ENCODE results near the gene NRP1.

NRP1 gene

DNA sequence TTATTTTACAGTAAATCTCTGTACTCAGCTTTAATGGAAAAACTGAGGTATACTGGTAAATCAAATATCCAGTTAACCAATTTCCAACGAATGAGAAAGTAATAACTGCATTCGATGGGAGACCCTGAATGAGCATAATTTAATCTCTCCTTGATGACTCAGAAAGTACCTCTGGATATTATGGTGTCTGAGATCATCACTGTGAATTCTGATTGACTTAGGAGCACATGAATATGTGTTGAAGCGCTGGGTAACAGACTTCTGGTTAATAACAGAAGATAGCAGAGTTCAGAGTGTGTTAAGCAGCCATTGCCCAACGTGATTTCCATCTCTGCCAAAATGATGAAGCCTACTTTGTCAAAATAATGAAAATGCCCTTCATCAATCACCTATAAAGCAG lies 116.6 kb downstream of the NRP1 start:
- Histone ChIP-seq H3K9me3 (replicated peaks in 1 of 11) (peaks cover 0 to 18% (median 0%) of the 10 kb centered on the region in 11 experiments; a peak in 5 of 22 replicates), H3K4me3 (no peak overlapping the region), H3K4me2 (no peak overlapping the region), H4K20me1 (peaks cover 0 to 99% (median 0%) of the 10 kb centered on the region in 11 experiments; a peak in 4 of 22 replicates), H3K9ac (no peak overlapping the region), H3K36me3 (peaks cover 0 to 100% (median 0%) of the 10 kb centered on the region in 11 experiments; a peak in 9 of 22 replicates), H3K27ac (no peak overlapping the region), H3K4me1 (no peaks in the 10 kb centered on the region), H3K27me3 (no peaks in the 10 kb centered on the region)
- TF ChIP-seq Cebpa-rat (IDR thresholded peaks at IDR 0.05): no peak

DNA sequence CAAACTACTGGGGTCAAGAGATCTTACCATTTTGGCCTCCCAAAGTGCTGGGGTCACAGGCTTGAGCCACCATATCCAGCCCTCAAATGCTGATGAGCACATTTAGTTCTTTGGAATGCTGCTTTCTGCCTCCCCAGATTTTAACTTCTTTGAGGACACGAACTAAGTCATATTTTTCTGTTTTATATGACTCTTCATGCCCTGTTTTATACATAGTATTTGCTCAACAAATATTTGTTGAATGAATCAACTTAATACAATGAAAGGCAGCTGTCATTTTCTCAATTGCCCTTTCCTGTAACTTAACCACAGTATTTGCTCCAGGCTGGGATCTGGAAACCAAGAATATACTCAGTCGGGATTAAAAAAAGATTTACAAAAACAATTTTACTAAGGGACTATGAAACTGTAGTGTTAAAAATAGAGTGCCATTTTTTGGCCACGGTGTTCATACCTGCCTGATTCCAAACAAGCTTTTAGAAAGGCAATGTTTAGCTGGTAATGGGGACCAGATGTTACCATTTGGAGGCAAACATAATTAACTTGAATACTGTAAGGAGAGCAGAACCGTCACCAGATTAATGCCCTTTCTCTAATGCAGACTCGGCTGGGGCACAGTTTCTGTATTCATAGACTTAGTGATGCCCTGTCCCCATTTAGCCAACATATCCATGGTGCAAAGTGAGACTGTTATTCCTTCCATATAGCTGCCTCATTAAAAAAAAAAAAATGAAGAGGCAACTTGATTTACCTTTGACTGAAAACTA lies 117.6 kb downstream of the NRP1 start:
- H3K27ac ChIP-seq: no peak overlapping the region

GRCh38 chr10:33215635-33216034 lies 118.8 kb downstream of the NRP1 start:
- Histone ChIP-seq H3K27me3 (no peaks in the 10 kb centered on the region), H4K20me1 (peaks cover 0 to 99% (median 0%) of the 10 kb centered on the region in 11 experiments; a peak in 4 of 22 replicates), H3K9me3 (replicated peaks in 1 of 11) (peaks cover 0 to 13% (median 0%) of the 10 kb centered on the region in 11 experiments; a peak in 4 of 22 replicates), H3K4me3 (no peak overlapping the region), H3K36me3 (peaks cover 0 to 100% (median 0%) of the 10 kb centered on the region in 11 experiments; a peak in 9 of 22 replicates), H3K9ac (no peak overlapping the region), H3K4me2 (no peak overlapping the region), H3K4me1 (peaks cover 0 to 14% (median 8%) of the 10 kb centered on the region in 10 experiments; a peak in 15 of 20 replicates), H3K27ac (no peak overlapping the region)
- no peak for TF ChIP-seq Cebpa-rat (IDR thresholded peaks at IDR 0.05)

More for the DNA sequence above, 117.6 kb downstream of the NRP1 start:
- H3K9me3 ChIP-seq (replicated peaks in 1 of 11): peaks cover 0 to 20% (median 0%) of the 10 kb centered on the region in 11 experiments; a peak in 5 of 22 replicates
- peaks cover 0 to 2% (median 0%) of the 10 kb centered on the region in 10 experiments; a peak in 6 of 20 replicates for H3K4me1 ChIP-seq
- no peak overlapping the region for H3K4me2 ChIP-seq
- H4K20me1 ChIP-seq: peaks cover 0 to 99% (median 0%) of the 10 kb centered on the region in 11 experiments; a peak in 4 of 22 replicates
- no peaks in the 10 kb centered on the region for H3K27me3 ChIP-seq
- H3K36me3 ChIP-seq: peaks cover 0 to 100% (median 0%) of the 10 kb centered on the region in 11 experiments; a peak in 9 of 22 replicates
- no peak overlapping the region for H3K9ac ChIP-seq
- H3K4me3 ChIP-seq: no peak overlapping the region
- TF ChIP-seq Cebpa-rat (IDR thresholded peaks at IDR 0.05): no peak

- Histone ChIP-seq H3K9me3 (replicated peaks in 1 of 11) (peaks cover 0 to 13% (median 0%) of the 10 kb centered on the region in 11 experiments; a peak in 4 of 22 replicates), H3K27ac (no peak overlapping the region), H4K20me1 (peaks cover 0 to 99% (median 0%) of the 10 kb centered on the region in 11 experiments; a peak in 4 of 22 replicates), H3K4me3 (no peak overlapping the region), H3K9ac (no peak overlapping the region), H3K27me3 (no peaks in the 10 kb centered on the region), H3K36me3 (peaks cover 0 to 100% (median 0%) of the 10 kb centered on the region in 11 experiments; a peak in 9 of 22 replicates), H3K4me1 (peaks cover 0 to 16% (median 8%) of the 10 kb centered on the region in 10 experiments; a peak in 15 of 20 replicates), H3K4me2 (no peak overlapping the region)
- TF ChIP-seq Cebpa-rat (IDR thresholded peaks at IDR 0.05): no peak
These were observed 119.3 kb downstream of the NRP1 start for GRCh38 chr10:33215154-33215553.

DNA sequence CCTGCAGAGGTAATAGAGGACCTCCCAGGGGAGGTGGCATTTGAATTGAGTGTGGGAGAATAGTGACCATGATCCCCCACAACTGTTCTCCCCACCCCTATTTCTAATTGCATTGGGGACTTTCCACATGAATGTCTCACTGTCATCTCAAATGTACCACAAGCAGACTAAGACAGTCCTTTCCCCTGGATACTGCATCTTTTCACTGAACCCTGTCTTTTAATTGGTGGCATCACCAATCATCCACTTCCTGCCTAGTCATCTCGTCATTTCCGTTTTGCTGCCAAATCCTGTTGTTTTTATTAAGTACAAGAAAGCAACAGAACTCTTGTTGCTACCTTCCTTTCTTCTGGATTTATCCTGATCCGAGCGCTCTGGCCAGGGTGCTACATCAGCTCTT lies 120.3 kb downstream of the NRP1 start:
- Histone ChIP-seq H3K4me2 (no peak overlapping the region), H3K9ac (no peak overlapping the region), H3K4me3 (no peak overlapping the region), H3K9me3 (replicated peaks in 1 of 11) (peaks cover 0 to 13% (median 0%) of the 10 kb centered on the region in 11 experiments; a peak in 4 of 22 replicates), H4K20me1 (peaks cover 0 to 99% (median 0%) of the 10 kb centered on the region in 11 experiments; a peak in 4 of 22 replicates), H3K27me3 (no peaks in the 10 kb centered on the region), H3K27ac (no peak overlapping the region), H3K36me3 (peaks cover 0 to 100% (median 0%) of the 10 kb centered on the region in 11 experiments; a peak in 9 of 22 replicates), H3K4me1 (peaks cover 0 to 16% (median 8%) of the 10 kb centered on the region in 10 experiments; a peak in 15 of 20 replicates)
- TF ChIP-seq Cebpa-rat (IDR thresholded peaks at IDR 0.05): no peak

DNA sequence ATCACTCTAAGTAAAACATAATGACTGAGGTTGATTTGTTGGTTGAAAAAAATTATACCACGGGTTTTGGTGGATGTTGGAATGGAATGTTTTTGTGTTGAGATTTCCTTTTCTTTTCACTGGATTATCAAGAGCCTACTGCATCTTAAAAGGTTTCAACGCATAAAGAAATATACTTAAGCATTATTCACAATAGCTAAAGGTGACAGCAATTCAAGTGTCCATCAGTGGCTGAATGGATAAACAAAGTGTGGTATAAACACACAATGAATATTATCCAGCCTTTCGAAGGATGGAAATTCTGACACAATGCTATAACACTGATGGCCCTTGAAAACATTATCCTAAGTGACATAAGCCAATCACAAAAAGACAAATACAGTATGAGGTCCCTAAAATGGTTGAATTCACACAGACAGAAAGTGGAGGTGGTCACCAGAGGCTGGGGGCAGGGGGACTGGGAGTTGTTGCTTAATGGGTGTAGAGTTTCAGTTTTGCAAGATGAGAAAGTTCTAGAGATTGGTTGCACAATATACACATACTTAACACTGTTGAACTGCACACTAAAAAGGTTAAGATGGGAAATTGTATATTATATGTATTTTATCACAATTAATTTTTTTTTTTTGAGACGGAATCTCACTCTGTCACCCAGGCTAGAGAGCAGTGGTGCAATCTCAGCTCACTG lies 122.3 kb downstream of the NRP1 start:
- Histone ChIP-seq H3K36me3 (peaks cover 0 to 100% (median 0%) of the 10 kb centered on the region in 11 experiments; a peak in 9 of 22 replicates), H4K20me1 (peaks cover 0 to 100% (median 0%) of the 10 kb centered on the region in 11 experiments; a peak in 4 of 22 replicates), H3K9me3 (replicated peaks in 1 of 11) (peaks cover 0 to 13% (median 0%) of the 10 kb centered on the region in 11 experiments; a peak in 4 of 22 replicates), H3K4me2 (peak overlapping the region in 2 of 11 experiments; percentile 38 to 61; a peak in 2 of 22 replicates), H3K27ac (no peak overlapping the region), H3K4me1 (peaks cover 0 to 28% (median 18%) of the 10 kb centered on the region in 10 experiments; a peak in 15 of 20 replicates), H3K4me3 (no peak overlapping the region), H3K9ac (no peak overlapping the region), H3K27me3 (no peaks in the 10 kb centered on the region)
- peak in 1 of 11 experiments; percentile 45; a peak in 2 of 22 replicates for TF ChIP-seq Cebpa-rat (IDR thresholded peaks at IDR 0.05)

GRCh38 chr10:33211106-33211878 lies 123.2 kb downstream of the NRP1 start:
- H3K4me2 ChIP-seq: peak overlapping the region in 8 of 11 experiments; percentile 38 to 61 (median 48); a peak in 16 of 22 replicates

DNA sequence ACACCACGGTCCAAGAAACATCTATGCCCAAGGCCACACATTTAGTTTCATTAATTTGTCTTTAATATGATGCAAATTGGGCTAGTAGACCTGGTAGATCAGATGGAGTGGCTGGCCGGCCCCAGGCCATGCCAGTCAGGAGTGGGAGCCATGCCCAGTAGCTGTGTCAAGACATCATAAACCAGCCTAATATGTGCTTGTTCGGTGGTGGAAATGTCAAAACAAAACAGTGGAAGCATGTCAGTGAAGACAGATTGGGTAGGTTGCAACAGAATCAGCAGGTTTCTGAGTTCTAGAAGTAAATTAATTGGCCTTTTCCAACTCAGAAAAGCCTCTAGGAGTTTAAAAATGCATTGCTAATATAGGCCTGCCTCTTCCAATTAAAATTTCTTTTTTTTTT lies 124.7 kb downstream of the NRP1 start:
- H3K9ac ChIP-seq: no peak overlapping the region
- no peak overlapping the region for H3K27ac ChIP-seq
- peaks cover 0 to 98% (median 0%) of the 10 kb centered on the region in 11 experiments; a peak in 4 of 22 replicates for H4K20me1 ChIP-seq
- peaks cover 0 to 26% (median 0%) of the 10 kb centered on the region in 11 experiments; a peak in 6 of 22 replicates for H3K9me3 ChIP-seq (replicated peaks in 1 of 11)
- H3K4me3 ChIP-seq: no peak overlapping the region
- no peak for TF ChIP-seq Cebpa-rat (IDR thresholded peaks at IDR 0.05)
- H3K27me3 ChIP-seq: no peaks in the 10 kb centered on the region
- H3K4me2 ChIP-seq: no peak overlapping the region
- peaks cover 0 to 100% (median 0%) of the 10 kb centered on the region in 11 experiments; a peak in 9 of 22 replicates for H3K36me3 ChIP-seq
- H3K4me1 ChIP-seq: peaks cover 0 to 38% (median 20%) of the 10 kb centered on the region in 10 experiments; a peak in 15 of 20 replicates

More at GRCh38 chr10:33211106-33211878, 123.2 kb downstream of the NRP1 start:
- peaks cover 0 to 100% (median 0%) of the 10 kb centered on the region in 11 experiments; a peak in 4 of 22 replicates for H4K20me1 ChIP-seq
- no peak overlapping the region for H3K4me3 ChIP-seq
- H3K27ac ChIP-seq: peak overlapping the region in 1 of 11 experiments; percentile 40; a peak in 1 of 22 replicates
- TF ChIP-seq Cebpa-rat (IDR thresholded peaks at IDR 0.05): no peak
- peaks cover 0 to 37% (median 20%) of the 10 kb centered on the region in 10 experiments; a peak in 15 of 20 replicates for H3K4me1 ChIP-seq
- no peaks in the 10 kb centered on the region for H3K27me3 ChIP-seq
- H3K9ac ChIP-seq: peak overlapping the region in 1 of 11 experiments; percentile 4; a peak in 1 of 22 replicates
- peaks cover 0 to 13% (median 0%) of the 10 kb centered on the region in 11 experiments; a peak in 4 of 22 replicates for H3K9me3 ChIP-seq (replicated peaks in 1 of 11)
- peaks cover 0 to 100% (median 0%) of the 10 kb centered on the region in 11 experiments; a peak in 9 of 22 replicates for H3K36me3 ChIP-seq
